OCI-LY1 (cell line): ENCODE data around the gene SH3BGRL3.

Experiments used
- H2AFZ ChIP-seq: fragments of 200-600 bp; sonication (generic), shearing (Covaris generic); 2 replicates; pipeline ENCODE4 v1.6.0; 2014; ENCODE audit warnings: antibody characterized with exemption, mild to moderate bottlenecking, low read length
- H3F3A ChIP-seq: fragments of 200-600 bp; sonication (generic), shearing (Covaris generic); 2 replicates; pipeline ENCODE4 v1.6.0; 2014; ENCODE audit warnings: mild to moderate bottlenecking, antibody characterized with exemption, low read length, moderate library complexity; ENCODE audit not compliant: insufficient read depth
- H3K27ac ChIP-seq: fragments of 200-600 bp; sonication (generic); 2 replicates; pipeline ENCODE4 v1.5.1; 2014; ENCODE audit warnings: low read length, mixed run types, mild to moderate bottlenecking, low read depth; ENCODE audit not compliant: poor library complexity, severe bottlenecking
- H3K27me3 ChIP-seq: fragments of 200-600 bp; sonication (generic); 2 replicates; pipeline ENCODE4 v1.6.0; 2014; ENCODE audit warnings: antibody characterized with exemption, mild to moderate bottlenecking, low read length, moderate library complexity; ENCODE audit not compliant: insufficient read depth
- H3K36me3 ChIP-seq: fragments of 200-600 bp; sonication (generic); 2 replicates; pipeline ENCODE4 v1.6.1; 2014; ENCODE audit warnings: mild to moderate bottlenecking, antibody characterized with exemption, low read length, moderate library complexity, mixed read lengths; ENCODE audit not compliant: insufficient read depth
- H3K4me1 ChIP-seq: fragments of 200-600 bp; sonication (generic); 2 replicates; pipeline ENCODE4 v1.5.1; 2014; ENCODE audit warnings: mild to moderate bottlenecking, low read length, moderate library complexity; ENCODE audit not compliant: insufficient read depth, severe bottlenecking
- H3K4me2 ChIP-seq: fragments of 200-600 bp; sonication (generic), shearing (Covaris generic); 2 replicates; pipeline ENCODE4 v1.6.1; 2014; ENCODE audit warnings: low read length
- H3K4me3 ChIP-seq: fragments of 200-600 bp; sonication (generic); 2 replicates; pipeline ENCODE4 v1.5.1; 2014; ENCODE audit warnings: low read length, low read depth, mild to moderate bottlenecking, mixed read lengths; ENCODE audit not compliant: poor library complexity, severe bottlenecking
- H3K79me2 ChIP-seq: fragments of 200-600 bp; shearing (Covaris generic); 2 replicates; pipeline ENCODE4 v1.6.1; 2016; ENCODE audit warnings: mixed run types, low read length, mixed read lengths; ENCODE audit not compliant: insufficient read depth
- H3K9ac ChIP-seq: fragments of 200-600 bp; sonication (generic), shearing (Covaris generic); 2 replicates; pipeline ENCODE4 v1.6.1; 2014; ENCODE audit warnings: mild to moderate bottlenecking, low read length, mixed read lengths
- H3K9me2 ChIP-seq: fragments of 200-600 bp; sonication (generic), shearing (Covaris generic); 2 replicates; pipeline ENCODE4 v1.6.1; 2014; ENCODE audit warnings: low read depth, mild to moderate bottlenecking, low read length, mixed read lengths
- H3K9me3 ChIP-seq: fragments of 200-600 bp; shearing (Covaris generic); 2 replicates; pipeline ENCODE4 v1.6.1; 2014; ENCODE audit warnings: low read length, mixed read lengths
- H4K20me1 ChIP-seq: fragments of 200-600 bp; sonication (generic), shearing (Covaris generic); 2 replicates; pipeline ENCODE4 v1.6.0; 2016; ENCODE audit warnings: mild to moderate bottlenecking, low read length; ENCODE audit not compliant: insufficient read depth
- EZH2 ChIP-seq: fragments of 200-600 bp; sonication (generic), shearing (Covaris generic); IDR thresholded peaks from 2 replicates; pipeline ENCODE4 v1.8.0; 2017; ENCODE audit warnings: borderline replicate concordance, mixed run types, mild to moderate bottlenecking, antibody characterized with exemption, low read length, moderate library complexity, mixed read lengths
- TF ChIP-seq, protein P1 (sequence below): fragments of 200-600 bp; sonication (generic), shearing (Covaris generic); IDR thresholded peaks from 2 replicates; pipeline ENCODE4 v1.5.1; 2017; ENCODE audit warnings: mild to moderate bottlenecking, antibody characterized with exemption, low read length, moderate library complexity, mixed read lengths

Gene SH3BGRL3

DNA sequence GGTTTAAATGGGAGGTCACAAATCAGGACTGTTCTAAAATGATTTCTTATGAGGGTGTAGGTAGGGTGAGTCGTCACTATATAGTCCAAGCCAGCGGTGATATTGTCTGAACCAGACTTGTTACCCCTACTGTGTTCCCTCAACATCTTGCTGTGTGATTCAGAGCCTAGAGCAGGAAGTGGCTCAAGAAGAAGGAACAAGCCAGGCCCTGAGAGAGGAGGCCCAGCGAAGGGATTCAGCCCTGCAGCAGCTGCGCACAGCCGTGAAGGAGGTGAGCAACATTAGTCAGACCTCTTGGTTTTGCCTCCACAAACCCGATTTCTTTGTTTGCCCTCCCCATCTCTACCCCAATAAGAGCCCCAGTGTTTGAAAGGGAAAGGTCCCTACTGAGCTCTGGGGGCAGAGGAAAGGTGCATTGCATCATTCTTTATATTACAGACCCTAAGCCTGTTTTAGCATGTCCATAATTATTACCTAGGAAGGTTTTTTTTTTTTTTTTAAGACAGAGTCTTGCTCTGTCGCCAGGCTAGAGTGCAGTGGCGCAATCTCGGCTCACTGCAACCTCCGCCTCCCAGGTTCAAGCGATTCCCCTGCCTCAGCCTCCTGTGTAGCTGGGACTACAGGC, 5.0 kb upstream of the SH3BGRL3 start:
- H3K9me3 ChIP-seq, result no peaks in the 10 kb centered on the region
- H3K4me1 ChIP-seq, result peaks cover 11% of the 10 kb centered on the region
- H4K20me1 ChIP-seq, result no peaks in the 10 kb centered on the region
- peak overlapping the region; percentile 30 for H3K27ac ChIP-seq
- no peak for TF ChIP-seq EZH2
- TF ChIP-seq, protein P1, sequence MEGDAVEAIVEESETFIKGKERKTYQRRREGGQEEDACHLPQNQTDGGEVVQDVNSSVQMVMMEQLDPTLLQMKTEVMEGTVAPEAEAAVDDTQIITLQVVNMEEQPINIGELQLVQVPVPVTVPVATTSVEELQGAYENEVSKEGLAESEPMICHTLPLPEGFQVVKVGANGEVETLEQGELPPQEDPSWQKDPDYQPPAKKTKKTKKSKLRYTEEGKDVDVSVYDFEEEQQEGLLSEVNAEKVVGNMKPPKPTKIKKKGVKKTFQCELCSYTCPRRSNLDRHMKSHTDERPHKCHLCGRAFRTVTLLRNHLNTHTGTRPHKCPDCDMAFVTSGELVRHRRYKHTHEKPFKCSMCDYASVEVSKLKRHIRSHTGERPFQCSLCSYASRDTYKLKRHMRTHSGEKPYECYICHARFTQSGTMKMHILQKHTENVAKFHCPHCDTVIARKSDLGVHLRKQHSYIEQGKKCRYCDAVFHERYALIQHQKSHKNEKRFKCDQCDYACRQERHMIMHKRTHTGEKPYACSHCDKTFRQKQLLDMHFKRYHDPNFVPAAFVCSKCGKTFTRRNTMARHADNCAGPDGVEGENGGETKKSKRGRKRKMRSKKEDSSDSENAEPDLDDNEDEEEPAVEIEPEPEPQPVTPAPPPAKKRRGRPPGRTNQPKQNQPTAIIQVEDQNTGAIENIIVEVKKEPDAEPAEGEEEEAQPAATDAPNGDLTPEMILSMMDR, result no peak
- H3K4me3 ChIP-seq, result no peak overlapping the region
- no peaks in the 10 kb centered on the region for H3K27me3 ChIP-seq
- no peaks in the 10 kb centered on the region for H3K9me2 ChIP-seq
- H3K79me2 ChIP-seq, result no peaks in the 10 kb centered on the region
- no peak overlapping the region for H2AFZ ChIP-seq
- peaks cover 68% of the 10 kb centered on the region for H3K36me3 ChIP-seq
- H3K4me2 ChIP-seq, result no peak overlapping the region
- 0 out of 2 replicates have a peak, but pooled peaks cover 7% of the 10 kb centered on the region for H3F3A ChIP-seq
- H3K9ac ChIP-seq, result no peak overlapping the region

- Histone ChIP-seq H3K4me3 (no peak overlapping the region), H3K27ac (no peak overlapping the region), H3F3A (0 out of 2 replicates have a peak, but pooled peaks cover 7% of the 10 kb centered on the region), H4K20me1 (no peaks in the 10 kb centered on the region), H3K4me1 (peaks cover 18% of the 10 kb centered on the region), H3K9ac (no peak overlapping the region), H3K27me3 (no peaks in the 10 kb centered on the region), H3K79me2 (no peaks in the 10 kb centered on the region), H2AFZ (no peak overlapping the region), H3K36me3 (peaks cover 59% of the 10 kb centered on the region), H3K9me3 (no peaks in the 10 kb centered on the region), H3K9me2 (no peaks in the 10 kb centered on the region), H3K4me2 (no peak overlapping the region)
- TF ChIP-seq, protein P1, result peak; percentile 81
- no peak for TF ChIP-seq EZH2
Measured at GRCh38 chr1:26275580-26276431, 4.1 kb upstream of the SH3BGRL3 start.

- H2AFZ ChIP-seq, result no peak overlapping the region
- no peaks in the 10 kb centered on the region for H3K9me3 ChIP-seq
- H3K4me3 ChIP-seq, result no peak overlapping the region
- no peaks in the 10 kb centered on the region for H3K9me2 ChIP-seq
- peaks cover 58% of the 10 kb centered on the region for H3K36me3 ChIP-seq
- TF ChIP-seq EZH2, result no peak
- TF ChIP-seq, protein P1, result no peak
- peaks cover 24% of the 10 kb centered on the region for H3K4me1 ChIP-seq
- no peak overlapping the region for H3K4me2 ChIP-seq
- H3K79me2 ChIP-seq, result no peaks in the 10 kb centered on the region
- H3K27ac ChIP-seq, result no peak overlapping the region
- no peaks in the 10 kb centered on the region for H4K20me1 ChIP-seq
- 0 out of 2 replicates have a peak, but pooled peaks cover 10% of the 10 kb centered on the region for H3F3A ChIP-seq
- no peak overlapping the region for H3K9ac ChIP-seq
- no peaks in the 10 kb centered on the region for H3K27me3 ChIP-seq
Measured at GRCh38 chr1:26276432-26276838, 3.5 kb upstream of the SH3BGRL3 start.
